ENCODE results near the gene SPIN1. TPM values are rescaled to one million over a fixed set of nuclear protein-coding genes. Genes with fewer than 3 reads are reported as not detected.
A peak's percentile ranks its signal among the peaks of the same experiment; 100 is the strongest.
"Not testable (repeated sequence)": the region's sequence is repeated elsewhere in the genome, so short reads cannot be mapped to it uniquely, and the experiment has no call there.

SPIN1 gene
- 10 to 100 TPM; 55.6 to 56.3 TPM for total RNA-seq
- long read RNA-seq, full-length matches to known transcripts = 17 of 40 reads
- long read RNA-seq, partial matches to known transcripts = 4 of 40 reads
- long read RNA-seq, other reads (novel, unspliced or antisense) = 19 of 40 reads

GRCh38 chr9:88388203-88388885 is at the start of gene SPIN1:
TSS of gene SPIN1 (plus strand) at chr9:88388444. CDS start at chr9:88426540, 38,096 bp downstream.
- DNase-seq (peak; percentile 83), ATAC-seq (peak; percentile 90 to 91)
- intact Hi-C loops (cut with DNase I) = loop anchor here in 1 of 2 donors (5.0 kb wide), 1 partner anchor 81 kb away; no protein-coding TSS in a partner anchor

DNA sequence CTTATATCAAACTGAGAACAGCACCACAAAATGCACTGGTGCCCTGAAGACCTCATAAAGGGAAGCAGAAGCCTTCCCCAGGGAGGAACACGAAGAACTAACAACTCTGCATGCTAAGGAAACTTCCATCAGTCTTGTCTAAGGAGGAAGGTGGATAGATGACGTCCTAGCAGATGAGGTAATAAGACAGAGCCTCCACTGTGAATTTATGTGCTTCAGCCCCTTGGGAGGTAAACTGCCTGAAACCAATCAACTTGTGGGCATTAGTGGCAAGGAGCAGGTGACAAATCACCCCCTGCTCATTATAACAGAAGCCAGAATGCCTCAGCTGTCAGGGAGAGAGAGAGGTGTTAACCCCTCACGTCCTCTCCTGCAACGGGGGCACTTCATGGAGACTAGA is 48.9 kb upstream of the SPIN1 start:
- intact Hi-C loops (cut with DNase I) = no loop called here
- DNase-seq = no peak
- no peak for ATAC-seq

DNA sequence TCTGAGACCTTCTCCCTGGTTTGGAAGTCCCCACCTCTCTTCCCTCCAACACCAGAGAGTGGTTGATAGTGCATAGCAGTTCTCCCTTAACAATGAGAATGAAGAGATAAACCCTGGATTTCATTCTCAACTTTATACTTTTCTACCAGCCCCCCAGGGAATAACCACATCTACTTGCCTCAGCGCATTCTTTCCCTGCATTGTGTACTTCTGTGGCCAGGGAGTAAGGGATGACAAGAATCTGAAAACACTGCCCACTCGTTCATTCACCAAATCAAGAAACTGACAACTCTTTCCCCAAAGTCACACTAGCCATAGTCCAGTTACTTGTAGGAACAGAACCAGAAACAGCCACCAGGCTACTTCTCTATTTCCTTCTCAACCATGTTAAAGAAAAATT is 46.0 kb upstream of the SPIN1 start:
- intact Hi-C loops (cut with DNase I) = no loop called here
- ATAC-seq (no peak), DNase-seq (no peak)

GRCh38 chr9:88344013-88344412 is 44.2 kb upstream of the SPIN1 start:
- intact Hi-C loops (cut with DNase I) = no loop called here
- no peak for DNase-seq
- no peak for ATAC-seq

- ATAC-seq; DNase-seq; intact Hi-C loops (cut with DNase I): not testable (repeated sequence)
These were observed 37.9 kb upstream of the SPIN1 start for GRCh38 chr9:88350354-88350753.

- intact Hi-C loops (cut with DNase I) = no loop called here
- no peak for ATAC-seq
These were observed 33.1 kb upstream of the SPIN1 start for GRCh38 chr9:88355166-88355565.

GRCh38 chr9:88357250-88357649 is 31.0 kb upstream of the SPIN1 start:
- intact Hi-C loops (cut with DNase I); DNase-seq; ATAC-seq: not testable (repeated sequence)

More at GRCh38 chr9:88355166-88355565, 33.1 kb upstream of the SPIN1 start:
- DNase-seq = no peak

DNA sequence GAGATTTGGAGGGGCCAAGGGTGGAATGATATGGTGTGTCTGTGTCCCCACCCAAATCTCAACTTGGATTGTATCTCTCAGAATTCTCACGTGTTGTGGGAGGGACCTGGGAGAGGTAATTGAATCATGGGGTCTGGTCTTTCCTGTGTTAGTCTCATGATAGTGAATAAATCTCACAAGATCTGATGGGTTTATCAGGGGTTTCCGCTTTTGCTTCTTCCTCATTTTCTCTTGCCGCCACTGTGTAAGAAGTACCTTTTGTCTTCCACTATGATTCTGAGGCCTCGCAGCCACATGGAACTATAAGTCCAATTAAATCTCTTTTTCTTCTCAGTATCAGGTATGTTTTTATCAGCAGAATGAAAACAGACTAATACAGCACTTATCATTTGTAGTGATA is 29.5 kb upstream of the SPIN1 start:
- no peak for DNase-seq
- intact Hi-C loops (cut with DNase I) = no loop called here
- no peak for ATAC-seq

DNA sequence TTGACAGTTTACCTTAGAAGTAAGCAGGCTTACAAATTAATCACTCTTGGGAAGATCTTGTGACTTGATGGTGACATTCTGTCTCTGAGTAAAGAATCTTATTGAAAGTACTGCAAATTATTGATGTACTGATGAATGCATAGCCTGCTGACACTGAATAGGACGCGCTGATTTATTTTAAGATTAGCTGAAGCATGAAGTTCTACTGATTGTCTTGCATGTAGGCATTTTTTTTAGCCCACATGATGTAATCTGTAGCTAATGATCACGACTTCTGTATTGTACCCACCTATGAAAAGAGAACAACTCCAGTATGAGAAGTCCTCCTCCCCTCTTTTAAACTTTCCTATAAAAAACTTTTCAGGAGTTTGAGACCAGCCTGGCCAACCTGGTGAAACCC is 28.3 kb upstream of the SPIN1 start:
- DNase-seq (no peak), ATAC-seq (no peak)
- intact Hi-C loops (cut with DNase I) = no loop called here

- ATAC-seq (no peak), DNase-seq (no peak)
- intact Hi-C loops (cut with DNase I) = no loop called here
These were observed 25.6 kb upstream of the SPIN1 start for GRCh38 chr9:88362681-88363080.

- DNase-seq (no peak), ATAC-seq (no peak)
- intact Hi-C loops (cut with DNase I) = no loop called here
These were observed 24.6 kb upstream of the SPIN1 start for GRCh38 chr9:88363661-88364060.

DNA sequence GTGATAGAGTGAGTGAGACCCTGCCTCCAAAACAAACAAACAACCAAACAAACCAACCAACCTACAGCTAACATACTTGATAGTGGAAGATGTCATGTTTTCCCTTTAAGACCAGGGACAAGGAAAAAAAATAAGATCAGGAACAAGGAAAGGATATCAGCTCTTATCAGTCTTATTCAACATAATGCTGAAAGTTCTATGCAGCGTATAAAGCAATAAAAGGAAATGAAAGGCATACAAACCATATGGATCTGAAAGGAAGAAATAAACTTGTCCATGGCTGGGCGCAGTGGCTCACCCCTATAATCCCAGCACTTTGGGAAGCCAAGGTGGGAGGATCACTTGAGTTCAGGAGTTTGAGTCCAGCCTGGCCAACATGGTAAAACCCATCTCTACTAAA is 23.5 kb upstream of the SPIN1 start:
- ATAC-seq = no peak
- DNase-seq = no peak
- intact Hi-C loops (cut with DNase I) = no loop called here

DNA sequence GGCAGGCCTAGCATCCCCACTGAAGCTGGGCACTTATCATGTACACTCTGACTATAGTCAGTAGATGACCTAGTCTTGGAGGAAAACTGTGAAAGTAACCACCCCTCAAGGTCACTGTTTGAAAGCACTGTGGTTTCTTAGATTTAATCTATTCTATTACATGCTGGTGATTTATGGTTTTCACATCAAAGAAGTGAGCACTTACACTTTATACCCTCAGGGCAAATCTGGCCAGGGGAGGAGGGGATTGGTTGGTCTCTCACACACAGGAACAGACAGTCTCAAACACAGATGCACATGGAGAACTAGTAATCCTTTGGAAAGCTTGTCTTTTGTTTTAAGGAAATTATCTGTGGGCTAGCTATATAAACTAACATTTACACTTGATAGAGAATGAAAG is 17.9 kb upstream of the SPIN1 start:
- intact Hi-C loops (cut with DNase I) = no loop called here
- no peak for DNase-seq
- no peak for ATAC-seq

- DNase-seq (no peak), ATAC-seq (no peak)
- intact Hi-C loops (cut with DNase I) = no loop called here
These were observed 16.1 kb upstream of the SPIN1 start for GRCh38 chr9:88372103-88372654.

DNA sequence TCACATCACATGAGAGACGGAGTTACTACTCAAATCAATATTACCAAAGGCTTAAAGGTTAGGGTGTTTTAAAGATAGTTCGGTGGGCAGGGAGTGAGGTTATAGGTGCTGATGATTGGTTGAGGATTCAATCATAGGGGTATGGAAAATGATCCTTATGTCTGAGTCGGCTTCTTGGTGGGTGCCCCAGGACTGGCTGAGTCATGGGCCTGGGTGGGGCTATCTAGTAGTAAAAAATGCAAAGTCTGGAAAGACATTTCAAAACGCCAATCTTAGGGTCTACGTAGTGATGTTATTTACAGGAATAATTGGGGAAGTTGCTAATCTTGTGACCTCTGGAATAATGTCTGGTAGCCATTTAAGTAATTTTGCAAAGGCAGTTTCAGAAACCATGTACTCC is 15.2 kb upstream of the SPIN1 start:
- ATAC-seq (no peak), DNase-seq (no peak)
- intact Hi-C loops (cut with DNase I) = no loop called here

DNA sequence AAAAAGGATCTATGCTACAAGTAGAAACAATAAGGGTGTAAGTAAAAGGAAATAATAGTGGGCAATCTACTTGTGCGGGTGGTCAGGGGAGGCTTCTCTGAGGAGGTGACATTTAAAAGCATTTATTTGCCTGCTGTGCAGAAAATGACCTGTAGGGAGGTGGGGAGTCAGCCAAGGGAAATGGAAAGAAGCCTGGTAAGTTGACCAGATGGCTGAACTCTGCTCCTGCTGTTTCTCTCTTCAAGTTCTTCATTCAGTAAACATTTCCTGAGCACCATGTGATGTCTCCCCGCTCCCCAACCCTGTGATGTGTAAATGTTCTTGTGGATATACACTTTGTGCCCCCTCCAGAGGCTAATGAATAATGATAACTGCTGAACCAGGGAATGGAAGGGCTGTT is 9.9 kb upstream of the SPIN1 start:
- no peak for DNase-seq
- intact Hi-C loops (cut with DNase I) = no loop called here
- no peak for ATAC-seq

DNA sequence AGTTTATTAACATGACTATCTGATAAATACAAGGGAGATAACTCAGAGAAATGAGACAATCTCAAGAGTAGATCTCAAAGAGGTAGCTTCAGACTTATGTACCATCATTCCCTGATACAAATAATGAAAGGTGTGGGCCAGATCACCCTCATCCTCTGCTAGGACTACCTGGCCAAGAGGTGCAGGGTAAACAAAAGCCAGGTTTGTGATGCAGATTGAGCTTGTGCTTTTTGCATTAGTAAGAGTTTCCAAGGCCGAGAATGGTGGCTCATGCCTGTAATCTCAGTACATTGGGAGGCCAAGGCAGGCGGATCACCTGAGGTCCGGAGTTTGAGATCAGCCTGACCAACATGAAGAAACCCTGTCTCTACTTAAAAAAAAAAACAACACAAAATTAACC is 8.9 kb upstream of the SPIN1 start:
- intact Hi-C loops (cut with DNase I) = no loop called here
- ATAC-seq (no peak), DNase-seq (no peak)

DNA sequence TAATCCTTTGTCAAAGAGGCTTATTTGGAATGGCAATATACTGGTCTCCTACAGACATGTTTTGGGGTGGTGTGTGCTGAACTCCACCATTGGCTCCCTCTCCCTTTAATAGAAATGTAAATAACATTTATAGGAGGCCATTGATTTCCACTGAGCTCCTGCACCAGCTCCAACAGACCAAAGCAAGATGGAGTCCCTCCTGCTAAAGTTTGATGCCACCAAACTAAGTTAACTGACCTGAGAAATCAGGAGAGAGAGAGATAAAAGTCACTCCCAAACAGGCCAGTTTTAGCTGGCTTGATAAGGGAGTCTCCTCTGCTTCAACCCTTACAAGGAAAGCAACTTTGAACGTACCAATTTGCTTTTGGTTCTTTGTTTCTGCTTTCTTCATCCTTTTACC is 8.1 kb upstream of the SPIN1 start:
- intact Hi-C loops (cut with DNase I) = no loop called here
- no peak for ATAC-seq
- DNase-seq = no peak

- intact Hi-C loops (cut with DNase I); ATAC-seq; DNase-seq: not testable (repeated sequence)
These were observed 6.9 kb upstream of the SPIN1 start for GRCh38 chr9:88381322-88381721.

DNA sequence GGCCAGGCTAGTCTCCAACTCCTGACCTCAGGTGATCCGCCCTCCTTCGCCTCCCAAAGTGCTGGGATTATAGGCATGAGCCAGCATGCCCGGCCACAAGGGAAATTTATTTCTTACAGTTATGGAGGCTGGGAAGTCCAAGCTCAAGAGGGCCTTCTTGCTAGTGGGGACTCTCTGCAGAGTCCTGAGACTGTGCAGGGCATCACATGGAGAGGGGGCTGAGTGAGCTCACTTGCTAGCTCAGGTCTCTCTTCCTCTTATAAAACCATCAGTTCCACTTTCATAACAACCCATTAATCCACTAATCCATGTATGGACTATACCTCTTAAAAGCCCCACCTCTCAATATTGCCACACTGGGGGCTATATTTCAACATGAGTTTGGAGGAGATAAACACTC is 5.1 kb upstream of the SPIN1 start:
- intact Hi-C loops (cut with DNase I) = no loop called here
- ATAC-seq (no peak), DNase-seq (no peak)

GRCh38 chr9:88386137-88386536 is 2.1 kb upstream of the SPIN1 start:
- intact Hi-C loops (cut with DNase I) = loop anchor here in 1 of 2 donors (5.0 kb wide), 1 partner anchor 79 kb away; no protein-coding TSS in a partner anchor
- not testable (repeated sequence) for ATAC-seq

More at GRCh38 chr9:88386137-88386536, 2.1 kb upstream of the SPIN1 start:
- DNase-seq = not testable (repeated sequence)
